SK-N-SH treated with all-trans-retinoic acid at 6 μM for 48 hours (cell line): ENCODE measurements around the gene PEAR1.

Experiments
- ATAC-seq: fragments of 200-7000 bp; cut with Tn5 transposase; 3 replicates; pipeline ENCODE4 v1.9.1; 2020; ENCODE audit warnings: mild to moderate bottlenecking, moderate library complexity
- ARNTL ChIP-seq: fragments of 450-650 bp; formaldehyde crosslinking; IDR thresholded peaks from 2 replicates; pipeline ENCODE4 v1.5.0; 2020; ENCODE audit warnings: low read depth, mild to moderate bottlenecking, moderate library complexity, borderline replicate concordance
- BACH2 ChIP-seq: fragments of 250-450 bp; sonication (Bioruptor Pico); IDR thresholded peaks from 2 replicates; pipeline ENCODE4 v1.9.0; 2021; ENCODE audit warnings: mild to moderate bottlenecking, borderline replicate concordance
- CSDC2 ChIP-seq: fragments of 250-450 bp; sonication (Bioruptor Pico); IDR thresholded peaks from 2 replicates; pipeline ENCODE4 v1.5.0; 2020; ENCODE audit warnings: mild to moderate bottlenecking, moderate library complexity
- ESRRG ChIP-seq: fragments of 250-450 bp; sonication (Bioruptor Pico); IDR thresholded peaks from 2 replicates; pipeline ENCODE4 v1.6.1; 2021; ENCODE audit warnings: mild to moderate bottlenecking
- GLIS3 ChIP-seq: fragments of 250-450 bp; sonication (Bioruptor Pico); IDR thresholded peaks from 2 replicates; pipeline ENCODE4 v1.5.0; 2020; ENCODE audit warnings: mild to moderate bottlenecking, moderate library complexity
- ISL1 ChIP-seq: fragments of 250-450 bp; sonication (Bioruptor Pico); IDR thresholded peaks from 2 replicates; pipeline ENCODE4 v2.1.2; 2022; ENCODE audit warnings: mild to moderate bottlenecking, moderate library complexity
- OSR1 ChIP-seq: fragments of 250-450 bp; sonication (Bioruptor Pico); IDR thresholded peaks from 2 replicates; pipeline ENCODE4 v1.8.0; 2022; ENCODE audit warnings: moderate library complexity, mild to moderate bottlenecking, inconsistent platforms
- PPARA ChIP-seq: fragments of 250-450 bp; sonication (Bioruptor Pico); IDR thresholded peaks from 2 replicates; pipeline ENCODE4 v1.5.0; 2020; ENCODE audit warnings: mild to moderate bottlenecking, borderline replicate concordance
- RARB ChIP-seq: fragments of 250-450 bp; sonication (Bioruptor Pico); IDR thresholded peaks from 2 replicates; pipeline ENCODE4 v1.8.0; 2021; ENCODE audit warnings: mild to moderate bottlenecking, moderate library complexity
- SNAI2 ChIP-seq: fragments of 250-450 bp; sonication (Bioruptor Pico); IDR thresholded peaks from 2 replicates; pipeline ENCODE4 v1.5.0; 2020; ENCODE audit warnings: mild to moderate bottlenecking, moderate library complexity
- TCF4 ChIP-seq: fragments of 250-450 bp; sonication (Bioruptor Pico); IDR thresholded peaks from 2 replicates; pipeline ENCODE4 v1.8.0; 2021; ENCODE audit warnings: mild to moderate bottlenecking, moderate library complexity, borderline replicate concordance
- ZC3H10 ChIP-seq: fragments of 250-450 bp; sonication (Bioruptor Pico); IDR thresholded peaks from 2 replicates; pipeline ENCODE4 v1.5.1; 2021; ENCODE audit warnings: mild to moderate bottlenecking, moderate library complexity
- ZFP3 ChIP-seq: fragments of 250-450 bp; sonication (Bioruptor Pico); IDR thresholded peaks from 2 replicates; pipeline ENCODE4 v1.5.0; 2020; ENCODE audit warnings: mild to moderate bottlenecking, moderate library complexity
- ZFP30 ChIP-seq: fragments of 450-650 bp; formaldehyde crosslinking; IDR thresholded peaks from 2 replicates; pipeline ENCODE4 v1.5.0; 2022; ENCODE audit warnings: mild to moderate bottlenecking, moderate library complexity
- ZNF565 ChIP-seq: fragments of 450-650 bp; formaldehyde crosslinking; conservative IDR thresholded peaks from 2 replicates; pipeline ENCODE4 v1.5.0; 2020; ENCODE audit warnings: low read depth, mild to moderate bottlenecking, moderate library complexity
- ZNF70 ChIP-seq: fragments of 450-650 bp; formaldehyde crosslinking; IDR thresholded peaks from 2 replicates; pipeline ENCODE4 v1.5.0; 2020; ENCODE audit warnings: mild to moderate bottlenecking, moderate library complexity
- ZNF8 ChIP-seq: fragments of 450-650 bp; formaldehyde crosslinking; IDR thresholded peaks from 2 replicates; pipeline ENCODE4 v1.5.0; 2020; ENCODE audit warnings: mild to moderate bottlenecking, moderate library complexity
- TF ChIP-seq, protein P1 (sequence below): fragments of 250-450 bp; sonication (Bioruptor Pico); IDR thresholded peaks from 2 replicates; pipeline ENCODE4 v1.5.0; 2020; ENCODE audit warnings: mild to moderate bottlenecking, moderate library complexity
- TF ChIP-seq, protein P2 (sequence below): fragments of 250-450 bp; sonication (Bioruptor Pico); IDR thresholded peaks from 2 replicates; pipeline ENCODE4 v1.8.0; 2020; ENCODE audit warnings: mild to moderate bottlenecking, moderate library complexity, borderline replicate concordance
- TF ChIP-seq, protein P3 (sequence below): fragments of 250-450 bp; sonication (Bioruptor Pico); IDR thresholded peaks from 2 replicates; pipeline ENCODE4 v1.5.1; 2021; ENCODE audit warnings: mild to moderate bottlenecking, moderate library complexity
- TF ChIP-seq, protein P4 (sequence below): fragments of 250-450 bp; sonication (Bioruptor Pico); IDR thresholded peaks from 2 replicates; pipeline ENCODE4 v1.8.0; 2021; ENCODE audit warnings: low read depth, mild to moderate bottlenecking, moderate library complexity, borderline replicate concordance
- TF ChIP-seq, protein P5 (sequence below): fragments of 250-450 bp; sonication (Bioruptor Pico); IDR thresholded peaks from 2 replicates; pipeline ENCODE4 v1.5.1; 2020; ENCODE audit warnings: low read depth, mild to moderate bottlenecking, moderate library complexity

Gene PEAR1

DNA sequence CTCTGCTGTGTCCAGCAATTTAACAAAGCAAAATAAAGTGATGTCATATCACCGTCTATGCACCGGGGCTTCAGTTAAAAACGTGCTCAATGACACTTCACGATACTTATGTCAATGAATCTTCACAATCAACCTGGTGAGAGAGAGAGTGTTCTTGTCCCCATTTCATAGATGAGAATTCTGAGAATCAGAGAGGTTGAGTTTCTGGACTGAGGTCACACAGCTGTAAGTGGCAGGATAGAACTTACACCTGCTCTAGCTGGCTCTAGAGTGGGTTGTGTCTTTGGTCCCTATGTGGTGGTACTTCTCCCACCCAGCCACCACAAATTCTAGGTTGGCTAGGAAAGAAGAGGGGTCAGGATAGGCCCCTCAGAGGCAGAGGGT is 27.7 kb upstream of the PEAR1 start:
- no peak for ATAC-seq
- TF ChIP-seq BACH2 (CRISPR knock-in tag), result no peak
- TF ChIP-seq, protein P1, sequence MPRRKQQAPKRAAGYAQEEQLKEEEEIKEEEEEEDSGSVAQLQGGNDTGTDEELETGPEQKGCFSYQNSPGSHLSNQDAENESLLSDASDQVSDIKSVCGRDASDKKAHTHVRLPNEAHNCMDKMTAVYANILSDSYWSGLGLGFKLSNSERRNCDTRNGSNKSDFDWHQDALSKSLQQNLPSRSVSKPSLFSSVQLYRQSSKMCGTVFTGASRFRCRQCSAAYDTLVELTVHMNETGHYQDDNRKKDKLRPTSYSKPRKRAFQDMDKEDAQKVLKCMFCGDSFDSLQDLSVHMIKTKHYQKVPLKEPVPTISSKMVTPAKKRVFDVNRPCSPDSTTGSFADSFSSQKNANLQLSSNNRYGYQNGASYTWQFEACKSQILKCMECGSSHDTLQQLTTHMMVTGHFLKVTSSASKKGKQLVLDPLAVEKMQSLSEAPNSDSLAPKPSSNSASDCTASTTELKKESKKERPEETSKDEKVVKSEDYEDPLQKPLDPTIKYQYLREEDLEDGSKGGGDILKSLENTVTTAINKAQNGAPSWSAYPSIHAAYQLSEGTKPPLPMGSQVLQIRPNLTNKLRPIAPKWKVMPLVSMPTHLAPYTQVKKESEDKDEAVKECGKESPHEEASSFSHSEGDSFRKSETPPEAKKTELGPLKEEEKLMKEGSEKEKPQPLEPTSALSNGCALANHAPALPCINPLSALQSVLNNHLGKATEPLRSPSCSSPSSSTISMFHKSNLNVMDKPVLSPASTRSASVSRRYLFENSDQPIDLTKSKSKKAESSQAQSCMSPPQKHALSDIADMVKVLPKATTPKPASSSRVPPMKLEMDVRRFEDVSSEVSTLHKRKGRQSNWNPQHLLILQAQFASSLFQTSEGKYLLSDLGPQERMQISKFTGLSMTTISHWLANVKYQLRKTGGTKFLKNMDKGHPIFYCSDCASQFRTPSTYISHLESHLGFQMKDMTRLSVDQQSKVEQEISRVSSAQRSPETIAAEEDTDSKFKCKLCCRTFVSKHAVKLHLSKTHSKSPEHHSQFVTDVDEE (CRISPR knock-in tag), result no peak
- TF ChIP-seq, protein P2, sequence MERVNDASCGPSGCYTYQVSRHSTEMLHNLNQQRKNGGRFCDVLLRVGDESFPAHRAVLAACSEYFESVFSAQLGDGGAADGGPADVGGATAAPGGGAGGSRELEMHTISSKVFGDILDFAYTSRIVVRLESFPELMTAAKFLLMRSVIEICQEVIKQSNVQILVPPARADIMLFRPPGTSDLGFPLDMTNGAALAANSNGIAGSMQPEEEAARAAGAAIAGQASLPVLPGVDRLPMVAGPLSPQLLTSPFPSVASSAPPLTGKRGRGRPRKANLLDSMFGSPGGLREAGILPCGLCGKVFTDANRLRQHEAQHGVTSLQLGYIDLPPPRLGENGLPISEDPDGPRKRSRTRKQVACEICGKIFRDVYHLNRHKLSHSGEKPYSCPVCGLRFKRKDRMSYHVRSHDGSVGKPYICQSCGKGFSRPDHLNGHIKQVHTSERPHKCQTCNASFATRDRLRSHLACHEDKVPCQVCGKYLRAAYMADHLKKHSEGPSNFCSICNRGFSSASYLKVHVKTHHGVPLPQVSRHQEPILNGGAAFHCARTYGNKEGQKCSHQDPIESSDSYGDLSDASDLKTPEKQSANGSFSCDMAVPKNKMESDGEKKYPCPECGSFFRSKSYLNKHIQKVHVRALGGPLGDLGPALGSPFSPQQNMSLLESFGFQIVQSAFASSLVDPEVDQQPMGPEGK, result no peak

DNA sequence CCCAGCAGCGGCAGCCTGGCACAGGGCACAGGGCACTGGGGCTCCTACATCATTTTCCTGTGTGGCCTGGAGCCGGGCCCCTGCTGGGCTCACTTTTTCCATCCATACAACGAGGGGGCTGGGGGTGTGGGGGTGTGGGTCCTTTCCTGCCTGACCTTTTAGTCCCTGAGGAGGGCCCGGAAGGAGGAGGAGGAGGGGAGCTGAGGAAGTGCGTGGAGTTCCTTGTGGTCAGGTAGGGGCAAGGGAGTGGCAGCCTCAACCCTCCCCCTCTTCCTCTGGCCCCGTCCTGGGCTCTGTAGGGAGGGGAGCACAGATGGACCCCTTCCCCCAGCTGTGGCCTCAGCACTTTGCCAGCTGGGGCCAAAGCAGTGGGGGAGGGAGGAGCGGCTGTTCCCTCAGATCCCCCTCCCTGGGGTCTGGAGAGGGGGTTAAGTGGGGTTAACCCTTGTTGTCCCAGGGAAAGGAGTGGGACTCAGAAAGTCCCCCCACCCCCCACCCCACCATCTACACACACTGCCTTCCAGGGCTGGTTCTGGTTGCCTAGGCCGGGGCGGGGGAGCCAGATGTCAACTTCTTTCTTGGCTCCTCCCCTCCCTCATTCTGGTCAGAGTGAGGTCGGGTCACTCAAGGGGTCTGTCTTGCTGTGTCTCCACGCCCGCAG is 27.1 kb upstream of the PEAR1 start:
- no peak for TF ChIP-seq ISL1 (CRISPR knock-in tag)
- no peak for TF ChIP-seq TCF4 (CRISPR knock-in tag)
- no peak for TF ChIP-seq ESRRG
- no peak for TF ChIP-seq ZNF70
- TF ChIP-seq, protein P3, sequence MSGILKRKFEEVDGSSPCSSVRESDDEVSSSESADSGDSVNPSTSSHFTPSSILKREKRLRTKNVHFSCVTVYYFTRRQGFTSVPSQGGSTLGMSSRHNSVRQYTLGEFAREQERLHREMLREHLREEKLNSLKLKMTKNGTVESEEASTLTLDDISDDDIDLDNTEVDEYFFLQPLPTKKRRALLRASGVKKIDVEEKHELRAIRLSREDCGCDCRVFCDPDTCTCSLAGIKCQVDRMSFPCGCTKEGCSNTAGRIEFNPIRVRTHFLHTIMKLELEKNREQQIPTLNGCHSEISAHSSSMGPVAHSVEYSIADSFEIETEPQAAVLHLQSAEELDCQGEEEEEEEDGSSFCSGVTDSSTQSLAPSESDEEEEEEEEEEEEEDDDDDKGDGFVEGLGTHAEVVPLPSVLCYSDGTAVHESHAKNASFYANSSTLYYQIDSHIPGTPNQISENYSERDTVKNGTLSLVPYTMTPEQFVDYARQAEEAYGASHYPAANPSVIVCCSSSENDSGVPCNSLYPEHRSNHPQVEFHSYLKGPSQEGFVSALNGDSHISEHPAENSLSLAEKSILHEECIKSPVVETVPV (CRISPR knock-in tag), result no peak
- no peak for TF ChIP-seq ARNTL (CRISPR knock-in tag)
- no peak for TF ChIP-seq ZFP3
- no peak for TF ChIP-seq ZNF8 (CRISPR knock-in tag)
- TF ChIP-seq, protein P4, sequence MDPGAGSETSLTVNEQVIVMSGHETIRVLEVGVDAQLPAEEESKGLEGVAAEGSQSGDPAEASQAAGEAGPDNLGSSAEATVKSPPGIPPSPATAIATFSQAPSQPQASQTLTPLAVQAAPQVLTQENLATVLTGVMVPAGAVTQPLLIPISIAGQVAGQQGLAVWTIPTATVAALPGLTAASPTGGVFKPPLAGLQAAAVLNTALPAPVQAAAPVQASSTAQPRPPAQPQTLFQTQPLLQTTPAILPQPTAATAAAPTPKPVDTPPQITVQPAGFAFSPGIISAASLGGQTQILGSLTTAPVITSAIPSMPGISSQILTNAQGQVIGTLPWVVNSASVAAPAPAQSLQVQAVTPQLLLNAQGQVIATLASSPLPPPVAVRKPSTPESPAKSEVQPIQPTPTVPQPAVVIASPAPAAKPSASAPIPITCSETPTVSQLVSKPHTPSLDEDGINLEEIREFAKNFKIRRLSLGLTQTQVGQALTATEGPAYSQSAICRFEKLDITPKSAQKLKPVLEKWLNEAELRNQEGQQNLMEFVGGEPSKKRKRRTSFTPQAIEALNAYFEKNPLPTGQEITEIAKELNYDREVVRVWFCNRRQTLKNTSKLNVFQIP (CRISPR knock-in tag), result no peak
- TF ChIP-seq, protein P1 (CRISPR knock-in tag), result no peak
- no peak for TF ChIP-seq ZNF565 (CRISPR knock-in tag)
- ATAC-seq, result no peak

DNA sequence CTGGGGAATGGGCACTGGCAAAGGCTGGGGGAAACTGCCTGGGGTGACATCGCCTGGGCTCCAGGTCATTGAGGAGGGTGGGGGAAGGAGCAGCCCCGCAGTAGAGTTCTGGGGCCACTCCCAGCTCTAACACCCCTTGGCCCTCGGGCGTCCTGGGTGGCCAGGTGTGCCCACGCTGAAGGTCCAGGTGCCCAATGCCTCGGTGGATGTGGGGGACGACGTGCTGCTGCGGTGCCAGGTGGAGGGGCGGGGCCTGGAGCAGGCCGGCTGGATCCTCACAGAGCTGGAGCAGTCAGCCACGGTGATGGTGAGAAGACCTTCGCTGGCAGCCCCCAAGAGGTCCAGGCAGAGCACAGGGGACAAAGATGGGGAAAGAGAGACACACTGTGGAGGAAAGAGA is 25.2 kb upstream of the PEAR1 start:
- ATAC-seq, result no peak
- TF ChIP-seq ARNTL (CRISPR knock-in tag), result no peak
- TF ChIP-seq ZNF70, result no peak
- TF ChIP-seq GLIS3 (CRISPR knock-in tag), result no peak
- TF ChIP-seq SNAI2 (CRISPR knock-in tag), result no peak
- no peak for TF ChIP-seq OSR1 (CRISPR knock-in tag)
- TF ChIP-seq, protein P5, sequence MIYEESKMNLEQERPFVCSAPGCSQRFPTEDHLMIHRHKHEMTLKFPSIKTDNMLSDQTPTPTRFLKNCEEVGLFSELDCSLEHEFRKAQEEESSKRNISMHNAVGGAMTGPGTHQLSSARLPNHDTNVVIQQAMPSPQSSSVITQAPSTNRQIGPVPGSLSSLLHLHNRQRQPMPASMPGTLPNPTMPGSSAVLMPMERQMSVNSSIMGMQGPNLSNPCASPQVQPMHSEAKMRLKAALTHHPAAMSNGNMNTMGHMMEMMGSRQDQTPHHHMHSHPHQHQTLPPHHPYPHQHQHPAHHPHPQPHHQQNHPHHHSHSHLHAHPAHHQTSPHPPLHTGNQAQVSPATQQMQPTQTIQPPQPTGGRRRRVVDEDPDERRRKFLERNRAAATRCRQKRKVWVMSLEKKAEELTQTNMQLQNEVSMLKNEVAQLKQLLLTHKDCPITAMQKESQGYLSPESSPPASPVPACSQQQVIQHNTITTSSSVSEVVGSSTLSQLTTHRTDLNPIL (CRISPR knock-in tag), result no peak
- no peak for TF ChIP-seq ESRRG
- no peak for TF ChIP-seq BACH2 (CRISPR knock-in tag)
- TF ChIP-seq, protein P1 (CRISPR knock-in tag), result no peak
- no peak for TF ChIP-seq CSDC2 (CRISPR knock-in tag)
- no peak for TF ChIP-seq RARB (CRISPR knock-in tag)
- no peak for TF ChIP-seq ZFP30 (CRISPR knock-in tag)
- TF ChIP-seq ZNF565 (CRISPR knock-in tag), result no peak
- TF ChIP-seq ZC3H10 (CRISPR knock-in tag), result no peak
- no peak for TF ChIP-seq PPARA (CRISPR knock-in tag)
